GM19438 (cell line): Measurements from ENCODE around the gene DGUOK.

ENCODE experiments used
- ATAC-seq: cut with Tn5 transposase; IDR thresholded peaks from one replicate; pipeline ENCODE4 v1.9.1; 2021; ENCODE audit warnings: low read depth; ENCODE audit not compliant: unreplicated experiment

The DGUOK gene

DNA sequence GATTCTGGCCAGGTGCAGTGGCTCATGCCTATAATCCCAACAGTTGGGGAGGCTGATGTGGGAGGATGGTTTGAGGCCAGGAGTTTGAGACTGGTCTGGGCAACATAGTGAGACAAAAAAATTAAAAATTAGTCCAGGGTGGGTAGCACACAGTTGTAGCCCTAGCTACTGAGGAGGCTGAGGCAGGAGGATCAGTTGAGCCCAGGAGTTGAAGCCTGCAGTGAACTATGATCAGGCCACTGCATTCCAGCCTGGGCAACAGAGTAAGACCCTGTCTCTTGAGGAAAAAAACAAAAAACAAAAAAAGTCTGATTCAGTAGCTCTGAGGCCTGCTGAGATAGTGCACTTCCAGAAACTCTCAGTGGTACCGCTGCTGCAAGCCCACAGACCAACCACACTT is 50.1 kb downstream of the DGUOK start:
- no peak for ATAC-seq

DNA sequence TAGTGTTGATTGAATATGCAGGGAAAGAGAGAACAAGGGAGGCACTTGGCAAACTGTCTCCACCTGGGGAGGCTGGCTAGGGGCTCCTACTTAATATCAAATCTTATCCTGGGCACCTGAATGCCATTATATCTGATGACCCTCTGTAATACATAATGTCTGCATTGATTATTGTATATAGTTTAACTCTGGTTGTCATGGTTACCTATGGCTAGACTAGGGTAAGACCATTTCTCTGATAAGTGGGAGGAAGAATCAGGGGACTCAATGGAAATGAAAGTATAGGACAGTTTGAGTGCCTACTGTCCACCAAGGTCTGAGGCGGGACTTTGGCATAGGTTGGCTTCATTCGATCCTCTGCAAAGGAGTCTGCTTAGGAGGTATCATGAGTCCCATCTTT is 50.8 kb downstream of the DGUOK start:
- ATAC-seq: no peak

DNA sequence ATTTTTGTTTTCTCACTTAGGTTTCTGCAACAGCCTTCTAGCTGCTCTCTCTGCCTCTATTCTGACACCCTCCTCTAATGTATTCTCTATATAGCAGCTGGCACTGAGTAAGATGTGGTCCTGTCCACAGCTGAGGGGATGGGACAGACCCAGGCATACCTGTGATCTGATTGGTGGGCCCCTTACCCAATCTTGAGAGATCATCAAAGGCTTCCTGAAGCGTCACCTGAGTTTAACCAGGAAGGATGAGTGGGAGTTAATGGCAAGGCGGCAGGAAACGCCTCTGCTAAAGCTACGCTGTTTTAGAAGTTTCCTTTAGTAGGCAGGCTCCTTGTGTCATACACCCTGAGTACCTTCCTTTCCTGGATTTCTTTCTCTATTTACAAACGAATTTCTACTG is 52.3 kb downstream of the DGUOK start:
- ATAC-seq: no peak

DNA sequence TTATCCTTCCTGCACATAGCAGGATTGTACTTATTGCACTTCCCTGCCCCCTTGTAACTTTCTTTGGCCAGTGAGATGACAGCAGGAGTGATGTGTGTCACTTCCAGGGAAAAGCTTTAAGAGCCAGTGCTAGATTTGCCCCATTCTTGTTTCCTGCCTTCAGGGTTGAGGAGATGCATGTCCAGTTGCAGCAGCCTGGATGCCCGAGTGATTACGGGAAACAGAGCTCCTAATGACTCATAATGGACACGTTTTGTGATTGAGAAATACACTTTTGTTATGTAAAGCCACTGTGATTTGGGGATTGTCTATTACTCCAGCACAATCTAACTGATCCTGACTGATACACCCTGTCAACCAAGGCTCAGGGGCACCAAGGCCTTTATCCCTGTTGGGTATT is 53.0 kb downstream of the DGUOK start:
- ATAC-seq: no peak

DNA sequence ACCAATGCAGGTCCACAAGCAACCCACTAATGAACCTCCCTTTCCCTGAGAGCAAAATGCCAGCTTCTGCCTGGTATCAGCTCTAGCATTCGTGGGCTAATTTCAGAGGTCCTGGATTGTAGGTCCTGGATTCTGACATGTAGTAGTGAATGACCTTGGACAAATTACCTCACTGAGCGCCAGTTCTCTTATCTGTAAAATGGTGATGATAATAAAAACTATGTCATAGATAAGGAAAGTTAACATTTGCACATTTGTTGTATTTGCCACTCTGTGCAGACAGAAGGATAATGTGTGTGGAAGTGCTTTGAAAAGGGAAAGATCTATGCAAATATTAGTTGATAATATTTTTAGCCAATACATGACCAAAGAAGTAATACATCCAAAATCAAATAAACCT is 53.9 kb downstream of the DGUOK start:
- ATAC-seq: no peak

DNA sequence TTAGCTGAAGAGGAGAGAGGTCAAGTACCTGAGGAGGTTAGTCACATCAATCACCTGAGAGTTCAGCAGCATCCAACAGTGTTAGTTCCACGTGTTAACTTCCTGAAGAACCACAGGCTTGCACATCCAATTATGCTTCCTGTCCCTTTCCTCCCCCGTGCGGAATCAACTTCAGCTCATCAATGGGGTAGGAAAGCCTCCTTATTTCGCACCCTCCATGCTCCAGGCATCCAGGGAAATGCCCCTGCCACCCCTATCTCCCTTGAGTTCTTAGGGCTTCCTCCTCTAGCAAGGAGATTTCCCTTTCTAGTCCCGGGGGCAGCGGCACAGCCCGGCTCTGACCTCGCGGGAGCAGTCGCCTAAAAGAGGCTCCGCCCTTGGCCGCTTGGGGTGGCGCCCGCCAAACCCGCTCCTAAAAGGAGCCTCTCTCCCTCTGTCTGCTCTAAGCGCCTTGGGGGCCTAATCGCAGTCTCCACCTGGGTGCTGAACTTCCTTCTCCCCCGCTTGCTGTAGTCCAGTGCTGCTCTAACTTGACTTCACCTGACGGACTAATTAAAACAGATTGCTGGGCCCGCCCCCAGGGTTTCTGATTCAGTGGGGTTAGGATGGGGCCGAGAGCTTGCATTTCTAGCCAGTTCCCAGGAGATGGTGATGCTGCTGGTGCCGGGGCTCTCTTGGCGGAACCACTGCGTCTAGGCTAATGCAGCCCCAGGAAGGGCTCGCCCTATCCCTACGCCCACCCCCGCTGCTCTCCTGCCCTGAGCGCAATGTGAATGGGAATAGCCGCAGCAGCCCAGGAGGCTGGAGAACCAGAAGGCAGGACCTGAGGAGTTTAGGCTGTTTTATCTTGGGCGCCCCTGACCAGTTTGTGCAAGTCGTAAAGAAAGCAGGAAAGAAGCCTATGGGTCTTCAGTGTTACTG is 54.7 kb downstream of the DGUOK start:
- ATAC-seq: peak; percentile 33

DNA sequence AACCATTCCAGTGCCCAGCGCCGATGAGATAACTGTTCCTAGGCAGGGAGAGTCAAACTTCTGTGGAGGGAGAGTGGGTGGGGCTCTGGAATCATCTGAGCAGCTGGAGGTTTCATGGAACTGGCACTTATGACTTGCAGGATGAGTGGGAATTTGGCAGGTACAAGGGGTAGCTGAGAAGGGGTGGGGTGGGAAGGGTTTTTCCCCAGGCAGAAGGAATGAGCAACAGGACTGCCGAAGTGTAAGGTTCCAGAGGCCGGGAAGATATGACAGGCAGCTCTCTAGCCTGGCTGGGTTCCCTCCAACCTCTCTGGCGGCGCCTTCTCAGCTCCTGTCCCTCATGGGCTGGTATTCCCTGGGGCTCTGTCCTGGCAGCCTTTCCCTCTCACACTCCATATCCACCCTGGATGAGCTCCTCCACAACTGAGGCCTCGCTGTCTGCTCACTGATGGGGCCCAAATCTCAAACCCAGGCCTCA is 55.5 kb downstream of the DGUOK start:
- ATAC-seq: no peak

DNA sequence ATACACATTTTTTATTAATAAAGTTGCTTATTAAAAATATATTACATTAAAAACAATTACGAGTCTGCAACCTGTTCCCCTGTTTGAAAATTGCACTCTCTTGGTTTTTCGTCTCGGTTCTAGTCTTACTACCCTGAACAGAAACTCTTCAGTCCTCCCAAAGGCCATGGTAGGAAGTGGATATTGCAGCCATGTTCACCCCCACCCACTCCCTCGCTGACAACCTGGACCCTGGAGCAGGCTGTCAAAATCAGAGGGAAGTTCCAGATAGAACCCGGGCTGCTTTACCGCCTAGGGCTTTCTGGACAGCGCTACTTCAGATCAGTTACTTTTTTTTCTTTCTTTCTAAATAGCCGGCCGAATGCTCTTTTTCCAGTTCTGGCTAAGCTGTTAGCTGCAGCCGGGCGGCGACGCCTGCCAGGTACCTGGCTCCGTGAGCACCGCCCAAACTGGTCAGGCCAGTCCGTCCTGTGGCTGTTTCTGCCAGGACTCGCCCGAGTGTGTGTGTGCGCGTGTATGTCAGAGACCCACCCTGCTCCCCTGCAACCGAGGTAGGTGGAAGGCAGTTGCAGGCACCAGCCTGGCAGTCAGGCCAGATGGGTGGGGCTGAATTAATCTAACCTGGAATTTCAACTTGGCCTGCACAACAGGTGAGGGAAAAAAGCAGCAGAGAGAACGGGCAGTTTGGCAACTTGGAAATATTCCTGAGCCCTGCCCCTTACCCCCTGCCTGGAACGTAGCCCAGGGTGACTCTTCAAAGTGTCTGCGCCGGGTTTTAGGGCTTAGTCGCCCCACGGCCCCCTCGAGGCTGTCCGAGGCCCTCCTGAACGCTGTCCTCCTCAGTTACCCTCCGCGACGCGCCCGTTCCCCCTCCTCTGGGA is 56.9 kb downstream of the DGUOK start:
- ATAC-seq: no peak

DNA sequence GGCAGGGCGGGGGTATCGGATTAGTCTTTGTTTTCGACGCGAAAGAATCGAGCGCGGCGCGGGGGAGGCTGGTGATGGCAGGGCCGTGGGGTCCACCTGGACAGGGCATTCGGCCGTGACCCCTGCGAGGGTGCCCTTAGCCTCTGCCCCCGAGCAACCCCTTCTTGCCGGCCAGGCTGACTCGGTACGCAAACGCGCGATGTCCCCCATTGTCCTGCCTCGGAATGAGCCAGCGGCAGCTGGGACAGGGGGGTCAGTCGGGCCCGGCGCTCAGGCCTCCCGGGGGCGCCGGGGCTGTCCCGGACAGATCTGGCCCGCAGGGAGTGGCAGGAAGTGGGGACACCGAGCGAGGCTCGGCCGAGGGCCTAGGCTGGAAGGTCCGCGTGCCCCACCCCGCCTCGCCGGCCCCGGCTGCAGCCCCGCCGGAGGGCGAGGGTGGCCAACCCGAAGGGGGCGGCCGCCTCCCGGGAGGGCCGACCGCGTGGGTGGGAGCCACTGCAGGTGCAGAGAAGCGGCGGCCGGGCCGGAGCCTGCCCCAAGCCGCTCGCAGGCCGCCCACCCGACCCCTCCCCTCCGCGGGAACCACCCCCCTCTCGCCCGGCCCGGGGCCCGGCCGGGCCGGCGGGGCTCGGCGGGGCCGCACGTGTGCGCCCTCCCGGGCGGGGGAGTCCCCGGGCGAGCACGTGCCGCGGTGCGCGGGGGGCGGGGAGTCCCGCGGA is 57.7 kb downstream of the DGUOK start, which contains the start of gene TET3:
Gene TET3 (plus strand): TSS at position 708 of the 719 bp plus-strand sequence. CDS start 1,494 bp downstream, outside the sequence.
- peak; percentile 42 for ATAC-seq

DNA sequence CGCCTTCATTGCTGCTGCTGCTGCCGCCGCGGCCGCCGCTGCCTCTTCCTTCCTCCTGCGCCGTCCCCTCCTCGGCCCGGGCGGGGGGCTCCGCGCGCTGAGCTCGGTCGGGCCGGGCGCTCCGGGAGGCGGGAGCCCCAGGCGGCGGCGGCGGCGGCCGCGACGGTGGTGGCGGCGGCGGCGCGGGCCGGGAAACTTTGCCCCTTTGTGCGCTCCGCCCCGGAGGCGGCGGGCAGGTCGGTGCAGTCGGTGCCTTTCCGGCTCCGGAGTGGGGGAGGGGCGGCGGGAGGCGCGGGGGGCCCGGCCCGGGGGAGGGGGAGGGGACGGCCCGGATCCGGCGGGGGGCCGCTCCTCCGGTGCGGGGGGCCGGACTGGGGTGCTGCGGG is 58.2 kb downstream of the DGUOK start:
- peak; percentile 5 for ATAC-seq

DNA sequence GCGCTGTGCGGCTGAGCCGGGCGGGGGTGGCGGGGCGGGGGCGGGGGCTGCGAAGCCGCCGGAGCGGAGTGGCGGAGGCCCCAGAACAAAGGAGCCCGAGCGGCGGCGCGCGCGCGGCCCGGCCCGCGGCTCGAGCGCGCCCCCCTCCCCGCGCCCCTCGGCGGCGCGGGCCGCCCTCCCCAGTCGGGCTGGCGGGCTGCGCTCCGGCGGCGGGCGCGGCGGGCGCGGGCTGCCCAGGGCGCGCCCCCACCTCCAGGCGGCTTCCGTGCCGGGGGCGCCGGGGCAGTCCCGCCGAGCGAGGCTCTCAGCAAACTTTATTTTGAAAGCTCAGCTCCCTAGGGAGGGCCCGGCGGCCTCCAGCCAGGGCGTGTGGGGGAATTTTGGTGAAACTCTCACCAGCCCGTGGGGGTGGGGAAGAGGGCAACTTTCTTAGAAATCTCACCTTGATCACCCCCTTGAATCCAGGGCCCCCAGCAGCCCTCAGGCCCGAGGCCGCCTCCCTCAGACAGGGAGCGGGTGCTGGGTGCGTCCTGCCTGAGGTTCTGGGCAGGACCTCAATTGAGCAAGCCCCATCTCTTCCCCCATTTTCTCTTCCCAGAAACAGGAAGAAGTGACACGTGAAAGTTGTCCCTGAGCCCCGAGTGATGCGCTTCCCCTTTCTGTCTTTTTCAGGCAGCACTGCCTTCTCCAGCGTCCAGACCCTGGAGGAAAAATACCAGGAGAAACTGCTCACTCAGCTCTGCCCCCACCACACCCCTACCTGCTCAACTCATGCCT is 58.8 kb downstream of the DGUOK start:
- ATAC-seq: no peak

DNA sequence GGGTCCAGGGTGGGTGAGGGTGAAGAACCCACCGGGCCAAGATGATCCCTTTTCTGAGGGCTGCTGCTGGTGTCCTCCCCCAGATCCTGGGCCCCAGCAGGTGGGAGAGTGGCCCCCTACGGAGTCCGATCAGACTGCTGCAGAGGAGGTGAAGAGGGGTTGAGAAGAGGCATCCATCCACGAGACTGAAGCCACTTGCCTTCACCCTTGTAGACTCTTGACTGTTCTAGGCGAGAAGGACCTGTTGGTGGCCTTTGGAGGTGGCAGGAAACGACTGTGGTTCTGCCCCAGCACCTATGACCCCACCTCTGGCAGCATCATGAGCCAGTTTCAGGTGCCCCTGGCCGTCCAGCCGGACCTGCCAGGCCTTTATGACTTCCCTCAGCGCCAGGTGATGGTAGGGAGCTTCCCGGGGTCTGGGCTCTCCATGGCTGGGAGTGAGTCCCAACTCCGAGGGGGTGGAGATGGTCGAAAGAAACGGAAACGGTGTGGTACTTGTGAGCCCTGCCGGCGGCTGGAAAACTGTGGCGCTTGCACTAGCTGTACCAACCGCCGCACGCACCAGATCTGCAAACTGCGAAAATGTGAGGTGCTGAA is 59.5 kb downstream of the DGUOK start:
- ATAC-seq: no peak

DNA sequence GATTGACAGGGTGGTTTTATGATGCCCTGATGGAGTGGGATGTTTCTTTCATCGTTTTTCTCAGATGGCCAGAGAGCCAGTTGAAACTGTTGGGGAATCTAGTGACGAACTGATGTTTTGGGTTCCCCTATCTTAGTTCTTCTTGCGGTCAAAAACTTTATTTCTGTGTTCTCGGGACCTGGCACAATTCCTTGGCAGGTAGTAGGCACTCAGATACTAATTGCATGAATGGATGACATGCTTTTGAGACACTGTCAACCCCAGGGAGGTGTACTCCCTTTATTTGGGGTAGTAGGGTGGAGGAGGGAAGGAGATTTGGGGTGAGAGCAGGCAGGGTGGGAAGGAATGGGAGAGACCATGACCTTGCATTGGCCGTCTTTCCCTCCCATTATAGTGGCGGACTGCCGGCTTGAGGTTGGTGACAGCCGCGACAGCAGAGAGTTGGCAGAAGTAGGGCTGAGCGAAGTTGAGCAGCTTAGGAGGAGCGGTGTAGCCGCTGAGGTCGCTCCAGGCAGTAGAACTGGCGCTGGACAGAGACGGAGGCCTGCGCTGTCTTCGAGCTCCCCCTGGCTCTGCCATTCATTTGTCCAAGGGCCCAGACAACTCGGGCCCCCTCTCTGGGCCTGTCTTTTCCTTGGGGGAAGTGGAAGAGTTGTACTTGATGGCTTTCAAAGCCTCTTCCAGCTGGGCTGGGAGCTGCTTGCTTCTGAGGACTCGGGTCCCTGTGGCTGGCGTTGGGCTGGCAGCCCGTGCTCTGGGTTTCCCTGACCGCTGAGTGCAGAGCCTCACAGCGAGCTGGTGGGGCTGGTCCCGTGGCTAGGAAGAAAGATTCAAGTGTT is 60.6 kb downstream of the DGUOK start:
- ATAC-seq: no peak

DNA sequence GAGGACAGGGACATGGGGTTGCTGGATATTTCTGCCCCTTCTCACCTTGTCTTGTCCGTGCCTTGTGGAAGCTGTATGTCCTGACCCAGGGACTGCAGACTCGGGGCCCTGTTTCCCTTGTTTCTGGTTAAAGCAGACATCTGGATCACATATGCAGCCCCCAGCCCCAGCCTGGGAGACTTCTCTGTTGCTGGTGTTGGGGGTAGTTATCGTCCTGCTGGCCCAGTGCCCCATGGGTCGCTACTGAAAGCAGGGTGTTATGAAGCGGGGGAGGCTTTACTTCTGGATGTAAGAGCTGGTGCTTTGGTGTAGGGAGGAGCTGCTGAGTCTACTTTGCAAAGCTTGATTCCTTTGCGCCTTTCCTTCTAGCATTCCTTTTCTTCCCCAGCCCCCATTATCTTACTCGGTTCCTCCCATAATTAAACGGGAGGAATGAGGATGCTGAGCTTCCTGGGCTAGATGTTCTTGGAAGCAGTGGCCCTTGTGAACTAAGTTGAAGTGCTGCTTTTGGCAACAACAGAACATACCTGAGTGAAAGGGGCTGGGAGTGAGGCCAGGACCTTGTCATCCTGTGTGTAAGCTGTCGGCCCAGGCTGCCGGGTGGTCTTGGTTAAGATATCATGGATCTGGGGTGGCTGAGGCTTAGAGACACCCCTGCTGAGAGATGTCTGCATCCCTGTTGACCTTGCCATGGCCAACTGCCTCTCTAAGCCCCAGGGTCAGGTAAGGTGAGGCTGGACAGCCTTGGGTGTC is 61.4 kb downstream of the DGUOK start:
- no peak for ATAC-seq

DNA sequence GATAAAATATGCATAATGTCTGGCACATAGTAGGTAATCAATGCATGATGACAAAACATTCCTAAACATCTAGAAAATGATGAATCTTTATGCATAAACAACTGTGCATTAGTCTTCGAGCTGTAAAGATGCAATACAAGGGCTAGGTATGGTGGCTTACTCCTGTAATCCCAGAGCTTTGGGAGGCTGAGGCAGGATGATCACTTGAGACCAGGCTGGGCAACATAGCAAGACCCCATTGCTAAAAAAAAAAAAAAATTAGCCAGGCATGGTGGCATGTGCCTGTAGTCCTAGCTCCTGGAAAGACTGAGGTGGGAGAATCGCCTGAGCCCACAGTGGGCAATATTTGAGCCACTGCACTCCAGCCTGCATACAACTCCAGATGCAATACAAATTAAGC is 63.3 kb downstream of the DGUOK start:
- ATAC-seq: no peak

DNA sequence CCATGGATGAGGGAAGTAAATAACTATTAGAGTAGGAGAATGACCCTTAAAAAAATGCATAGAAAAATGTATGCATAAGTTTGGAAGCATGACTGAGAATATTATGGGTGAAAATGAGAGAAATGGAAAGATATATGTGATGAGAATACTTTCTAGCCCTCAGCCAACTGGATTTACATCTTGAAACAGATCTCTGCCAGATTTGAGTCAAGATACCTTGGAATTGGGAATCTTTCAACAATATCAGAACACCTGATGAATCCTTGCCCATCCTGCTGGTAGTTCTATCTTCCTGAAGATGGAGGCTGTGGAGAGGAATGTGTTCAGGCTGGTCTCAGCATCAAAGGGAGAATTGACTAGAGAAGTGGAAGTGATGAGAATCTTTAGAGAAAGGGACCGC is 63.9 kb downstream of the DGUOK start:
- ATAC-seq: no peak

DNA sequence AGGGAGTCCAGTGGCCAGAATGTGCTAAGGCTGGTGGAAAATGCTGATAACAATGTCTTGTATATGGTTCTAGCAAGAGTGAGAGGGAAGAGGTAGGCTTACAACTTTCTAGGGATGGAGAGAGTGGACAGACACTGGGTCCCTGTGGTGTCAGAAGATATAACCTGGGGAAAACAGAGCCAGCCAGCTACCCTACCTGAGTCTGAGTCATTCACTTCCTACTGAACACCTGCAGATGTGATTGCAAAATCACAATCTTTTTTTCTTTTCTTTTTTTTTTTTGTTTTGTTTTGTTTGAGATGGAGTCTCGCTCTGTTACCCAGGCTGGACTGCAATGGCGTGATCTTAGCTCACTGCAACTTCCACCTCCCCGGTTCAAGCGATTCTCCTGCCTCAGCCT is 65.4 kb downstream of the DGUOK start:
- no peak for ATAC-seq

DNA sequence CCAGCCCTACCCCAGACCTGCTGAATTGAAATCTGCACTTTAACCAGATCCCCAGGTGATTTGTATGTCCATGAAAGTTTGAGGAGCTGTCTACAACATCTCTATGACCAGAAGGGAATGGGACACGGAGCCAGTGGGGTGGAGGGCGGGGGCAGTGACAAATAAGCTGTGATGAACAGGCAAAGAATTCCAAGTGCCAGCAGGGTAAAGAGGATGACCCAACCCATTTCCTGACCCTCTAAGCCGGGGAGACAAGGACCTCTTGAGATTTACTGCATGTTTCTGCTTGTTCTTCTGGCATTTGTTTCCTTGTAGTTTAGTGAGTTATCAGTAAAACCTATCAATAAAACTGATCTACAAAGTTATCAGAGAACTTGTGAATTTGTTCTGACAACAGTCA is 66.7 kb downstream of the DGUOK start:
- ATAC-seq: no peak
